Panc1 (cell line): ENCODE data around the gene INTS6. TPM values are rescaled to one million over a fixed set of nuclear protein-coding genes. Genes with fewer than 3 reads are reported as not detected.
"Not testable (repeated sequence)": the region's sequence is repeated elsewhere in the genome, so short reads cannot be mapped to it uniquely, and the experiment has no call there.

Source experiments
- ATAC-seq: fragments of 200-7000 bp; cut with Tn5 transposase; 2 replicates; pipeline ENCODE4 v1.9.1; 2020; ENCODE audit warnings: mild to moderate bottlenecking, moderate library complexity
- BruUV-seq: library from RNA; stranded (reverse); fragments of 400-500 nt; replicated peaks from 2 replicates; lab custom pipeline; 2021; lab: Mats Ljungman, UMichigan
- CTCF ChIA-PET: fragments of 300-600 bp; sonication (Branson Sonifier 250); formaldehyde crosslinking; loops from one replicate; lab custom pipeline; 2022; ENCODE audit warnings: antibody characterized with exemption; lab: Charles Lee
- POLR2A ChIA-PET: fragments of 300-600 bp; sonication (Branson Sonifier 250); formaldehyde crosslinking; loops from one replicate; lab custom pipeline; 2022; ENCODE audit warnings: antibody characterized with exemption; lab: Charles Lee
- DNase-seq: peaks from one replicate; pipeline ENCODE4 v3.0.0-alpha.2; 2010; ENCODE audit warnings: low read depth, low spot score
- H3K27ac ChIP-seq: 2 replicates; pipeline ENCODE4 v1.5.1; 2011; ENCODE audit warnings: mild to moderate bottlenecking, low read length, inconsistent platforms
- H3K27me3 ChIP-seq: fragments of 200-500 bp; sonication (Bioruptor generic); 2 replicates; pipeline ENCODE4 v1.6.0; 2014; ENCODE audit warnings: low read length, inconsistent platforms; ENCODE audit not compliant: control insufficient read depth, insufficient read depth
- H3K36me3 ChIP-seq: fragments of 200-500 bp; sonication (Bioruptor generic); 2 replicates; pipeline ENCODE4 v1.5.1; 2014; ENCODE audit warnings: inconsistent platforms, mild to moderate bottlenecking, low read length, moderate library complexity; ENCODE audit not compliant: control insufficient read depth, insufficient read depth
- H3K4me1 ChIP-seq: 2 replicates; pipeline ENCODE4 v1.5.1; 2011; ENCODE audit warnings: inconsistent platforms, mild to moderate bottlenecking, low read length, moderate library complexity; ENCODE audit not compliant: control insufficient read depth, insufficient read depth
- H3K4me3 ChIP-seq, 2 experiments: 2 replicates each; pipeline ENCODE4 v1.5.1; 2011 to 2012; ENCODE audit warnings: low read depth in 2 of 2, low read length in 2 of 2, mild to moderate bottlenecking in 2 of 2, inconsistent platforms in 1 of 2, moderate library complexity in 1 of 2
- H3K9me3 ChIP-seq: fragments of 200-500 bp; sonication (Bioruptor generic); 2 replicates; pipeline ENCODE4 v1.5.1; 2014; ENCODE audit warnings: low read depth, mild to moderate bottlenecking, inconsistent platforms, low read length, moderate library complexity; ENCODE audit not compliant: control insufficient read depth, insufficient read depth
- POLR2AphosphoS5 ChIP-seq: IDR thresholded peaks from 2 replicates; pipeline ENCODE4 v1.6.1; 2012; ENCODE audit warnings: mild to moderate bottlenecking, low read depth, low read length, moderate library complexity
- SIN3A ChIP-seq: IDR thresholded peaks from 2 replicates; pipeline ENCODE4 v1.6.1; 2012; ENCODE audit warnings: low read depth, mild to moderate bottlenecking, low read length, moderate library complexity, borderline replicate concordance; ENCODE audit not compliant: insufficient read depth
- TCF7L2 ChIP-seq: IDR thresholded peaks from 2 replicates; pipeline ENCODE4 v1.6.1; 2011; ENCODE audit warnings: mild to moderate bottlenecking, low read depth, low read length, inconsistent platforms
- in situ Hi-C: cut with HindIII; loops from 2 replicates; pipeline ENCODE4 v1.10.0; 2016; ENCODE audit warnings: low sequenced_read_pairs, low pct_unique_long_range_greater_than_20kb
- intact Hi-C: fragments of 100-400 bp; cut with micrococcal nuclease; formaldehyde crosslinking; loops from one replicate; pipeline ENCODE4 v1.10.0; 2022; ENCODE audit not compliant: unreplicated experiment
- total RNA-seq: library from RNA; stranded (reverse); gene quantifications from one replicate; pipeline ENCODE4 v1.2.1, GENCODE V29; 2021; ENCODE audit not compliant: unreplicated experiment
- TF ChIP-seq, protein P1 (sequence below), 2 experiments: IDR thresholded peaks; 2 replicates each; pipeline ENCODE4 v1.6.1; 2011 to 2012; ENCODE audit warnings: low read depth in 2 of 2, control low read depth in 1 of 2, low read length in 1 of 2, mild to moderate bottlenecking in 1 of 2, moderate library complexity in 1 of 2; ENCODE audit not compliant: insufficient read depth in 1 of 2
- TF ChIP-seq, protein P2 (sequence below): fragments of 450-650 bp; IDR thresholded peaks from 2 replicates; pipeline ENCODE4 v1.5.1; 2017; ENCODE audit warnings: mild to moderate bottlenecking

INTS6 gene
- total RNA-seq, 1 experiment from 2014 or later: 33.2 TPM

DNA sequence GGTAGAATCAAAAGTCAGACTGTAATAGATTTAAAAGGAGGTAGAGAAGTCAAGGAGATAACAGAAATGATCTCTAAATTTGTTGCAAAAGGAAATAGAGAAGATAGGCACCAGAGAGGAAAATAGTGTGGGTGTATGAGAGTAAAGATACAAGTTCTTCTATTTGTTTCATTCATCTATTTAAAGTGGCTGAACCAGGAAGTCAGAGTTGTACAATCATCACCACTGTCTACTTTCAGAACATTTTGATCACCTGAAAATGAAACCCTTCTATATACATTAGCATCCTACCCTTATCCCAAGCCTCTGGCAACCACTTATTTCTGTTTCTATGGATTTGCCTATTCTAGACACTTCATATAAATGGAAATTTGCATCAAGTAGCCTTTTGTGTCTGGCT lies 36.7 kb downstream of the INTS6 start:
- intact Hi-C loops: no loop called here
- Histone ChIP-seq H3K27me3 (no peaks in the 10 kb centered on the region), H3K4me3 (no peak overlapping the region), H3K36me3 (peaks cover 4% of the 10 kb centered on the region; the same call in 1 of the 2 replicates), H3K27ac (no peak overlapping the region), H3K4me1 (no peaks in the 10 kb centered on the region), H3K9me3 (no peaks in the 10 kb centered on the region)
- in situ Hi-C loops: no loop called here
- ChIA-PET CTCF (no interaction called here), POLR2A (no interaction called here)
- no peak for TF ChIP-seq TCF7L2
- TF ChIP-seq, protein P1, sequence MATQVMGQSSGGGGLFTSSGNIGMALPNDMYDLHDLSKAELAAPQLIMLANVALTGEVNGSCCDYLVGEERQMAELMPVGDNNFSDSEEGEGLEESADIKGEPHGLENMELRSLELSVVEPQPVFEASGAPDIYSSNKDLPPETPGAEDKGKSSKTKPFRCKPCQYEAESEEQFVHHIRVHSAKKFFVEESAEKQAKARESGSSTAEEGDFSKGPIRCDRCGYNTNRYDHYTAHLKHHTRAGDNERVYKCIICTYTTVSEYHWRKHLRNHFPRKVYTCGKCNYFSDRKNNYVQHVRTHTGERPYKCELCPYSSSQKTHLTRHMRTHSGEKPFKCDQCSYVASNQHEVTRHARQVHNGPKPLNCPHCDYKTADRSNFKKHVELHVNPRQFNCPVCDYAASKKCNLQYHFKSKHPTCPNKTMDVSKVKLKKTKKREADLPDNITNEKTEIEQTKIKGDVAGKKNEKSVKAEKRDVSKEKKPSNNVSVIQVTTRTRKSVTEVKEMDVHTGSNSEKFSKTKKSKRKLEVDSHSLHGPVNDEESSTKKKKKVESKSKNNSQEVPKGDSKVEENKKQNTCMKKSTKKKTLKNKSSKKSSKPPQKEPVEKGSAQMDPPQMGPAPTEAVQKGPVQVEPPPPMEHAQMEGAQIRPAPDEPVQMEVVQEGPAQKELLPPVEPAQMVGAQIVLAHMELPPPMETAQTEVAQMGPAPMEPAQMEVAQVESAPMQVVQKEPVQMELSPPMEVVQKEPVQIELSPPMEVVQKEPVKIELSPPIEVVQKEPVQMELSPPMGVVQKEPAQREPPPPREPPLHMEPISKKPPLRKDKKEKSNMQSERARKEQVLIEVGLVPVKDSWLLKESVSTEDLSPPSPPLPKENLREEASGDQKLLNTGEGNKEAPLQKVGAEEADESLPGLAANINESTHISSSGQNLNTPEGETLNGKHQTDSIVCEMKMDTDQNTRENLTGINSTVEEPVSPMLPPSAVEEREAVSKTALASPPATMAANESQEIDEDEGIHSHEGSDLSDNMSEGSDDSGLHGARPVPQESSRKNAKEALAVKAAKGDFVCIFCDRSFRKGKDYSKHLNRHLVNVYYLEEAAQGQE (IDR thresholded peaks at IDR 0.05; ENCODE audit: insufficient read depth in 1 of 2, low read depth in 2 of 2, low read length in 1 of 2): no peak
- DNase-seq (no peak), ATAC-seq (no peak)
- BruUV-seq: no TSS peak

DNA sequence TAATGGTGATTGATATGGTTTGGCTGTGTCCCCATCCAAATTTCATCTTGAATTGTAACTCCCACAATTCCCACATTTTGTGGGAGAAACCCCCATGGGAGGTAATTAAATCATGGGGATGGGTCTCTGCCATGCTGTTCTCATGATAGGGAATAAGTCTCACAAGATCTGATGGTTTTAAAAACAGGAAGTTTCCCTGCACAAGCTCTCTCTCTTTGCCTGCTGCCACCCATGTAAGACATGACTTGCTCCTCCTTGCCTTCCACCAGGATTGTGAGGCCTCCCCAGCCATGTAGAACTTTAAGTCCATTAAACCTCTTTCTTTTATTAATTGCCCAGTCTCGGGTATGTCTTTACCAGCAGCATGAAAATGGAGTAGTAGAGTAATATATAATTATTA lies 37.5 kb downstream of the INTS6 start:
- DNase-seq, POLR2A ChIA-PET, H3K27ac ChIP-seq, H3K4me3 ChIP-seq, H3K4me1 ChIP-seq, in situ Hi-C loops, H3K9me3 ChIP-seq, H3K36me3 ChIP-seq, ATAC-seq, BruUV-seq, CTCF ChIA-PET, intact Hi-C loops, H3K27me3 ChIP-seq: not testable (repeated sequence)

DNA sequence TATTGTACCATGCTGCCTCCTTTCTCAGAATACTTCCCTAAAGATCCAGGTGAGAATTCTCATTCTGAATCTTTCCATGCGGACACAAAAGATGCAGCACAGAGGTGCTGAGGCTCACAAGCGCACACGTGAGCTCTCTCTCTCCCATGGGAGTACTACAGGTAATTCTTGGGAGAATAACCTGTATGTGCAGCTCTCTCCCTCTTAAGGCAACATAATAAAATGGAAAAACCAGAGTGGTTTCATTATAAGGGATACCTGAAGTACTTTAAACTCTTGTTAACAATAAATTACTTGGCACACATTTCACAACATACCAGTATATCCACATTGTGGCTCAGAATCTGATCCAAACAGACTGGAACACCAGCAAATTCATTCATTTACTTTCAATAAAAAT lies 40.4 kb downstream of the INTS6 start:
- CTCF ChIA-PET: no interaction called here
- intact Hi-C loops: no loop called here
- peaks cover 4% of the 10 kb centered on the region; the same call in 1 of the 2 replicates for H3K36me3 ChIP-seq

More for the DNA sequence above, 40.4 kb downstream of the INTS6 start:
- Histone ChIP-seq H3K27ac (no peak overlapping the region), H3K4me1 (no peaks in the 10 kb centered on the region), H3K9me3 (no peaks in the 10 kb centered on the region), H3K27me3 (no peaks in the 10 kb centered on the region), H3K4me3 (no peak overlapping the region)
- DNase-seq (no peak), ATAC-seq (no peak)
- BruUV-seq: no TSS peak
- POLR2A ChIA-PET: interaction anchor here (0.6 kb wide), 1 partner anchor 18 kb away, joined by 3 read pairs; no protein-coding TSS in a partner anchor
- in situ Hi-C loops: no loop called here
- TF ChIP-seq SIN3A (no peak), TCF7L2 (no peak), POLR2AphosphoS5 (no peak)
- TF ChIP-seq, protein P2, sequence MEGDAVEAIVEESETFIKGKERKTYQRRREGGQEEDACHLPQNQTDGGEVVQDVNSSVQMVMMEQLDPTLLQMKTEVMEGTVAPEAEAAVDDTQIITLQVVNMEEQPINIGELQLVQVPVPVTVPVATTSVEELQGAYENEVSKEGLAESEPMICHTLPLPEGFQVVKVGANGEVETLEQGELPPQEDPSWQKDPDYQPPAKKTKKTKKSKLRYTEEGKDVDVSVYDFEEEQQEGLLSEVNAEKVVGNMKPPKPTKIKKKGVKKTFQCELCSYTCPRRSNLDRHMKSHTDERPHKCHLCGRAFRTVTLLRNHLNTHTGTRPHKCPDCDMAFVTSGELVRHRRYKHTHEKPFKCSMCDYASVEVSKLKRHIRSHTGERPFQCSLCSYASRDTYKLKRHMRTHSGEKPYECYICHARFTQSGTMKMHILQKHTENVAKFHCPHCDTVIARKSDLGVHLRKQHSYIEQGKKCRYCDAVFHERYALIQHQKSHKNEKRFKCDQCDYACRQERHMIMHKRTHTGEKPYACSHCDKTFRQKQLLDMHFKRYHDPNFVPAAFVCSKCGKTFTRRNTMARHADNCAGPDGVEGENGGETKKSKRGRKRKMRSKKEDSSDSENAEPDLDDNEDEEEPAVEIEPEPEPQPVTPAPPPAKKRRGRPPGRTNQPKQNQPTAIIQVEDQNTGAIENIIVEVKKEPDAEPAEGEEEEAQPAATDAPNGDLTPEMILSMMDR: no peak
- TF ChIP-seq, protein P1 (IDR thresholded peaks at IDR 0.05; ENCODE audit: insufficient read depth in 1 of 2, low read depth in 2 of 2, low read length in 1 of 2): no peak
